BLaER1 (cell line): ENCODE data around the gene PCP2.

Source experiments
- H3K27ac ChIP-seq: shearing (Covaris generic); formaldehyde crosslinking; 2 replicates; pipeline ENCODE4 v1.8.1; 2022
- H3K27me3 ChIP-seq: shearing (Covaris generic); formaldehyde crosslinking; 2 replicates; pipeline ENCODE4 v1.8.1; 2022
- H3K36me3 ChIP-seq: shearing (Covaris generic); formaldehyde crosslinking; 2 replicates; pipeline ENCODE4 v1.8.1; 2022
- H3K4me1 ChIP-seq: shearing (Covaris generic); formaldehyde crosslinking; 2 replicates; pipeline ENCODE4 v1.8.1; 2022
- H3K4me2 ChIP-seq: shearing (Covaris generic); formaldehyde crosslinking; 2 replicates; pipeline ENCODE4 v1.8.1; 2022
- H3K4me3 ChIP-seq: shearing (Covaris generic); formaldehyde crosslinking; 2 replicates; pipeline ENCODE4 v1.8.1; 2022
- H3K9ac ChIP-seq: shearing (Covaris generic); formaldehyde crosslinking; 2 replicates; pipeline ENCODE4 v1.8.1; 2022
- H3K9me3 ChIP-seq: shearing (Covaris generic); formaldehyde crosslinking; 2 replicates; pipeline ENCODE4 v1.8.1; 2022
- H4K20me1 ChIP-seq: shearing (Covaris generic); formaldehyde crosslinking; 2 replicates; pipeline ENCODE4 v1.8.1; 2022
- Cebpa-rat ChIP-seq: shearing (Covaris generic); IDR thresholded peaks from 2 replicates; pipeline ENCODE4 v1.8.1; 2022

PCP2 gene

DNA sequence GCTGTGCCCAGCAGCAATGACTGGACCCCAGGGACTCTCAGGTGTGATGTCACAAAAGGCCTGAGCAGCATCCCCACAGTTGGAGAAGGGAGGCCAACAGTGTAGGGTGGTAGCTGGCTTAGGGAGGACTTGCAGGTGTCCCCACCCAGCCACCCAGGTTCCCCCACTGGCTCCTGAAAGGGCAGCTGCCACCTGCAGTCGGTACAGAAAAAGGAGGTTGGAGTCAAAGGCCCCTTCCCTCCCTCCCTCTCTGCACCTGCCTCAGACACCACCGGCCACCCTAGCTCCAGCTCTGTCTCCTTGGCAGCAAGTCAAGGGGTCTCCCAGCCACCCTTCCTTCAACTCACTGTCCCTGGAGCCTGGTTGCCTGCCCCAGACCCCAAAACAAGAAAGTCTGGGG is at the start of gene PCP2:
TSS of gene PCP2 (minus strand) at position 22 of the 400 bp plus-strand sequence. CDS start 262 bp downstream, outside the sequence.
- no peak within 1 kb of the TSS for H3K27ac ChIP-seq
- no peaks in the 10 kb centered on the region for H3K27me3 ChIP-seq
- peaks cover 17% of the 10 kb centered on the region for H3K36me3 ChIP-seq
- H4K20me1 ChIP-seq: peaks cover 4% of the 10 kb centered on the region
- H3K4me2 ChIP-seq: peak within 1 kb of the TSS; percentile 97
- H3K9ac ChIP-seq: no peak within 1 kb of the TSS
- no peak within 1 kb of the TSS for H3K4me3 ChIP-seq
- peaks cover 63% of the 10 kb centered on the region for H3K4me1 ChIP-seq
- H3K9me3 ChIP-seq: no peaks in the 10 kb centered on the region
- no peak for TF ChIP-seq Cebpa-rat

DNA sequence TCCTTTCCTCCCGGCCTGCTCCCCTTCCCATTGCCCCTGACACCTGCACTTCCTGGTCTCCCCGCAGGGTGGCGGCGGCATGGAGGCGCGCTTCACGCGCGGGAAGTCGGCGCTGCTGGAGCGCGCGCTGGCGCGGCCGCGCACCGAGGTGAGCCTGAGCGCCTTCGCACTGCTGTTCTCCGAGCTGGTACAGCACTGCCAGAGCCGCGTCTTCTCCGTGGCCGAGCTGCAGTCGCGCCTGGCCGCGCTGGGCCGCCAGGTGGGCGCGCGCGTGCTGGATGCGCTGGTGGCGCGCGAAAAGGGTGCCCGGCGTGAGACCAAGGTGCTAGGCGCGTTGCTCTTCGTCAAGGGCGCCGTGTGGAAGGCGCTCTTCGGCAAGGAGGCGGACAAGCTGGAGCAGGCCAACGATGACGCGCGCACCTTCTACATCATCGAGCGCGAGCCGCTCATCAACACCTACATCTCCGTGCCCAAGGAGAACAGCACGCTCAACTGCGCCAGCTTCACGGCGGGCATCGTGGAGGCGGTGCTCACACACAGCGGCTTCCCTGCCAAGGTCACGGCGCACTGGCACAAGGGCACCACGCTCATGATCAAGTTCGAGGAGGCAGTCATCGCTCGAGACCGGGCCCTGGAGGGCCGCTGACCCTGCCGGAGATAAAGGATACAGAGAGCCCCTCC is 48.8 kb upstream of the PCP2 start:
- Histone ChIP-seq H3K4me1 (peaks cover 45% of the 10 kb centered on the region), H3K9me3 (no peaks in the 10 kb centered on the region), H4K20me1 (peaks cover 67% of the 10 kb centered on the region), H3K36me3 (peaks cover 42% of the 10 kb centered on the region), H3K4me3 (peak overlapping the region; percentile 99), H3K27ac (peak overlapping the region; percentile 94), H3K9ac (peak overlapping the region; percentile 96; the same call in 1 of the 2 replicates), H3K4me2 (peak overlapping the region; percentile 96), H3K27me3 (peaks cover 13% of the 10 kb centered on the region)
- no peak for TF ChIP-seq Cebpa-rat

DNA sequence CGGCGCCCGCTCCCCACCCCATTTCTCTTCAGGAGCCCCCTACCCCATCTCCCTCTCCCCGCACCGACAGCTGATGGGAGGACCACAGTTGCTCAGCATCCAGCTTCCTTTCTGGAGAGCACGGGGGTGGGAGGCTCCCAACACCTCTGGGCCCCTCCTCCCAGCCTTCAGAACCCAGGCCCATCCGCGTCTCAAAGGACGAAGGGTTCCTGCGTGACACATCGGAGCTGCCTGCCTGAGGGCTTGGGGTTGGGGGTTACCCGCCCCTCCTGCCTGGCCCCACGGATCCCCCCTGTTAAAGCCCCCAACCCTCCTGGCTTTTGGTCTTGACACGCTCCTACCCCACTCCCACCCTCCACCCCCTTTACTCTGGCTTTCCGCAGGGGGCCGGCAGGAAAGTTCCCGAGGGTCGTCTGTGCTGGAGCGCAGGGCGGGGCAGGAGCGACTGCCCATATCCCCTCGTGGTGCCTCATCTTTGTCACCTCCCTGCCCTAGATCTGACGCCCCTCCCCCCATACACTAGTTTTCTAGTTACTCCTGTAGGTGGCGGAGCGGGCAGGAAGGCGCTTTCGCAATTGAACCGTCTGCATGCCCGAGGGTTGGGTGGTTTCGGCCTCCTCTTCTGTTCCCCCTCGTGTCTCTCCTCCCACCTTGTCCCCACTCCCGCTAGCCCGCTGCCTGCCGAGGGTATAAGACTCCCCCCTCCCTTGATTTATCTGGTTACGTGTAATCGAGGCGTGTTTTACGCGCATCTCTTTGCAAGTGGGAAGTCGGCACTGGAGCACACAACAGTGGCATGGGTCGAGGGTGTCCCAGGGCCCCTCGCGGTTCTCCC is 48.0 kb upstream of the PCP2 start:
- H3K4me2 ChIP-seq: peak overlapping the region; percentile 96
- H3K27me3 ChIP-seq: peaks cover 14% of the 10 kb centered on the region
- H3K9me3 ChIP-seq: no peaks in the 10 kb centered on the region
- H3K27ac ChIP-seq: peak overlapping the region; percentile 94
- TF ChIP-seq Cebpa-rat: peak; percentile 95
- H4K20me1 ChIP-seq: peaks cover 67% of the 10 kb centered on the region
- H3K4me1 ChIP-seq: peaks cover 52% of the 10 kb centered on the region
- H3K4me3 ChIP-seq: peak overlapping the region; percentile 99
- peak overlapping the region; percentile 96 for H3K9ac ChIP-seq
- peaks cover 40% of the 10 kb centered on the region for H3K36me3 ChIP-seq

DNA sequence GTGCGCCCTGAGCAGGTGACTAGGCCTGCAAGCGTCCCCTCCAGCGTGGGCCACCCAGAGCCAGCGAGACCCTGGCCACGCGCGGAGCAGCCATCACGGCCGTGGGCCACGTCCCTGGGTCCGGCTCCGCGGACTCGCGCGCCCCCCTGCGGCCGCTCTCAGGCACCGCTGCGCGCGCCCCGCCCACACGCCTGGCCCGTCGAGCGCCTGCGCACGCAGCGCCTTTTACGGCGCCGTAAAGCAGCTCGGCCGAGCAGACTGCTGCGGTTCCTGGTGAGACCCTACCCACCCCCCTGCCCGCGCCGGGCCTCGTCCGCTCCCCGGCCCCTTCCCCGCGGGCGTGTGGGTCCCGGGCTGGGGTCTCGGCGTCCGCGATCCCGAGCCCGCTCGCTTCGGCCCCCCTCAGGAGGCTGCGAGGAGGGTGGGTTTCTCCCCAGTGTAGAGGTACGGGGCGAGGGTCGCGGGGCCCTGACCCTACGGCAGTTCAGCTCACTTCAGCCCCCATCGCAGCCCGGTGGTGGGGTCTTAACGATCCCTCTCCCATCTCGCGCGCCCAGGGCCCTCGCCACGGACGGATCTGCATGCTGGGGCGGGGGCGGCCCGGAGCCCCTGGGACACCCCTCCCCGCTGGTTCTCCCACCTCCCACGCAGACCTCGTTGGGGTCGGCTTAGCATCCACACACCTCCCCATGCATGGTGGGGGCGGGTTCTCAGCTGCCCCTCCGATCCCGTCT is 47.3 kb upstream of the PCP2 start, which contains the start of gene TRAPPC5:
TSS of gene TRAPPC5 (plus strand) at position 228 of the 734 bp plus-strand sequence. CDS start 1,421 bp downstream, outside the sequence.
- peak within 1 kb of the TSS; percentile 99 for H3K4me3 ChIP-seq
- H4K20me1 ChIP-seq: peaks cover 60% of the 10 kb centered on the region
- TF ChIP-seq Cebpa-rat: no peak
- H3K9me3 ChIP-seq: no peaks in the 10 kb centered on the region
- peaks cover 60% of the 10 kb centered on the region for H3K4me1 ChIP-seq
- H3K27ac ChIP-seq: peak within 1 kb of the TSS; percentile 94
- H3K9ac ChIP-seq: peak within 1 kb of the TSS; percentile 96
- peaks cover 38% of the 10 kb centered on the region for H3K36me3 ChIP-seq
- H3K27me3 ChIP-seq: peaks cover 14% of the 10 kb centered on the region
- H3K4me2 ChIP-seq: peak within 1 kb of the TSS; percentile 96

DNA sequence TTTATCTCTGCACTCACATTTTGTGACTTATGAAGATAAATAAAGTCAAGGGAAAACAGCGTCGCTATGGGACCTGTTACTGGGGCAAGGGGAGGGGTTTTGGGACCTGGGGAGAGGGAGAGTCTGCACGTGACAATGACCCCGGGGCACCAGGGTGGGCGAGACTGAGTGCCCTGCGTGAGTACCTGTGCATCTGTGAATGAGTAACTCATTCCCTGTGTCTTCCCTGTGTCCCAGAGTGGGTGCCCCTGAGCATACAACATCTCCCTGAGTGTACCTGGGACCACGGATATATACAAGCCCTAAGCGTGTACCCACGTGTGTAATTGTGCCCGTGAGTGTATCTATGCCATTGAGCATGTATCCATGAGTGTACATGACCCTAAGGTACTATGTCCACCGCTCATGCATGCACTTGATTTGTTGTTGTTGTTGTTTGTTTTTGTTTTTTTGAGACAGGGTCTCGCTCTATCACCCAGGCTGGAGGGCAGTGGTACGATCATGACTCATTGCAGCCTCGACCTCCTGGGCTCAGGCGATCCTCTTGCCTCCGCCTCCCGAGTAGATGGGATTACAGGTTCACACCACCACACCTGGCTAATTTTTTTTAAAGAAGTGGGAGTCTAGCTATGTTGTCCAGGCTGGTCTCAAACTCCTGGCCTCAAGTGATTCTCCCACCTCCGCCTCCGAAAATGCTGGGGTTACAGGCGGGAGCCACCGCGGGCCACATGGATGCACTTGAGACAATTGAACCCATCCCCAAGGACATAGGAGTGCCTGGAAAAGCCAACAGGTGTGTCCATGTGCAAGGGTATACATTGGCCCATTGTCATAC is 46.5 kb upstream of the PCP2 start:
- Histone ChIP-seq H3K27me3 (peaks cover 14% of the 10 kb centered on the region), H3K9ac (peak overlapping the region; percentile 96; the same call in 1 of the 2 replicates), H3K27ac (peak overlapping the region; percentile 94; the same call in 1 of the 2 replicates), H3K4me2 (peak overlapping the region; percentile 96), H3K36me3 (peaks cover 31% of the 10 kb centered on the region), H4K20me1 (peaks cover 52% of the 10 kb centered on the region), H3K4me3 (peak overlapping the region; percentile 99), H3K9me3 (no peaks in the 10 kb centered on the region), H3K4me1 (peaks cover 68% of the 10 kb centered on the region)
- TF ChIP-seq Cebpa-rat: no peak

DNA sequence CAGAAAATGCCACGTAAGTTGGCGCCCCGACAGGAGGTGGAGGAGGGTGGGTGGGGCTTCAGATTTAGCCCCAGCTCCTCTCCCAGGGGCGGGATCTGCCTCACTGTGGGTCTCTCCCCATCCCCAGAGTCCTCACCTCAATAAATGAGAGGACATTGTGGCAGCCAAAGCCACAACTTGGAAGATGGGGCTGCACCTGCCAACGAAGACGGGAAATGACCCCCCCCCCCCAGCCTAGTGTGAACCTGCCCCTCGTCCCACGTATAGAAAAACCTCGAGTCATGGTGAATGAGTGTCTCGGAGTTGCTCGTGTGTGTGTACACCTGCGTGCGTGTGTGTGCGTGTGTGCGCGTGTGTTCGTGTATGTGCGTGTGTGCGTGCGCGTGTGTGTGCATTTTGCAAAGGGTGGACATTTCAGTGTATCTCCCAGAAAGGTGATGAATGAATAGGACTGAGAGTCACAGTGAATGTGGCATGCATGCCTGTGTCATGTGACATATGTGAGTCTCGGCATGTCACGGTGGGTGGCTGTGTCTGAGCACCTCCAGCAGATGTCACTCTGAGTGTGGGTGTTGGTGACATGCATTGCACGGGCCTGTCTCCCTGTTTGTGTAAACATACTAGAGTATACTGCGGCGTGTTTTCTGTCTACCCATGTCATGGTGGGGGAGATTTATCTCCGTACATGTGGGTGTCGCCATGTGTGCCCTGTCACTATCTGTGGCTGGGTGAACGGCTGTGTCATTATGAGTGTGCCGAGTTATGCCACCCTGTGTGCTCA is 45.6 kb upstream of the PCP2 start:
- Histone ChIP-seq H3K27ac (no peak overlapping the region), H3K4me2 (peak overlapping the region; percentile 96)
- no peak for TF ChIP-seq Cebpa-rat

DNA sequence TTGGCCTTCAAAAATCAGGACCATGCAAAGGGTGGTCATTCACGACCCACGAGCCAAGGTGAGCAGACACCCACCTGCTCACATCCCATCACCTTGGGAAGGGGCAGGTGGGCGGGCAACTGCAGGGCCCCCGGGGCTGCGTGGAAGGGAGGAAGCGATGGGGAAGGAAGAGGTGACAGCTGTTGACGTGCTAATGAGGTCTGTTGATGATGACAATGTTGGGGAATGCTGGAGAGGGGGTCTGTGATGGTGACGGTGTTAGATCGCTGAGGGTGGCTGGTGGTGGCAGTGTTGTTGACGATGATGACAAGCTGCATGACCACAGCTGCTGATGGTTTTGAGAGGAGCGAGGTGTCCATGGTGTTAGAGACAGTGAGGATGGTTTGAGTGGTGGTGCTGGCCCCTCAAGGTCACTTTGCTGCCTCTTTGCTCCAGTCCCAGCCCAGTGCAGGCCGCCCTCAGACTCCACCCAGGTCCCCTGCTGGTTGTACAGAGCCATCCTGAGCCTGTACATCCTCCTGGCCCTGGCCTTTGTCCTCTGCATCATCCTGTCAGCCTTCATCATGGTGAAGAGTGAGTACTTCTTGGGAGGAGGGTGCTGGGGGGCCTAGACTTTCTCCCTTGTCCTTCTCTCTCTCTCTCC is 44.3 kb upstream of the PCP2 start:
- Histone ChIP-seq H4K20me1 (peaks cover 30% of the 10 kb centered on the region), H3K9ac (no peak overlapping the region), H3K27me3 (peaks cover 14% of the 10 kb centered on the region), H3K9me3 (peaks cover 7% of the 10 kb centered on the region; the same call in 1 of the 2 replicates), H3K4me1 (peaks cover 81% of the 10 kb centered on the region), H3K4me3 (no peak overlapping the region), H3K27ac (no peak overlapping the region), H3K36me3 (peaks cover 9% of the 10 kb centered on the region), H3K4me2 (peak overlapping the region; percentile 96)
- TF ChIP-seq Cebpa-rat: no peak

More for the DNA sequence above, 45.6 kb upstream of the PCP2 start:
- Histone ChIP-seq H3K9ac (no peak overlapping the region), H3K4me1 (peaks cover 76% of the 10 kb centered on the region), H3K36me3 (peaks cover 22% of the 10 kb centered on the region), H3K9me3 (0 out of 2 replicates have a peak, but pooled peaks cover 2% of the 10 kb centered on the region), H4K20me1 (peaks cover 44% of the 10 kb centered on the region), H3K27me3 (peaks cover 14% of the 10 kb centered on the region), H3K4me3 (no peak overlapping the region)

DNA sequence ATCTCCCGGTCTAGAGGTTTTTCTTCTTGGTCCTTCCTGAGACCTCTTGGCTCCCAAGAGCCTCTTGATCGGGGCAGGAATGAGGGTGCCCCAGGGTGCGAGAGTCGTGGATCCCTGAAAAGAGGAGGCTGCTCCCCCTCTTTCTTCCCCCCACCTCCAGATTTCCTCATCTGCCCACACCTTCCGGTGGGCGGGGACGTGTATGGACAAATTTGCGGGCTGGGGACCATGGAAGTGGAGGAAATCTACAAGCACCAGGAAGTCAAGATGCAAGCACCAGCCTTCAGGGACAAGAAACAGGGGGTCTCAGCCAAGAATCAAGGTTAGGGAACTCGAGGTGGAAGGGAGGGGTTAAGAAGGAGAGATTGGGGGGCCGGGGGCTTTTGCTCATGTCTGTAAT is 43.3 kb upstream of the PCP2 start, which contains the start of gene MCEMP1:
TSS of gene MCEMP1 (plus strand) at position 237 of the 400 bp plus-strand sequence. CDS start at position 268, 31 bp downstream.
- Histone ChIP-seq H3K4me2 (peak within 1 kb of the TSS; percentile 96), H3K27ac (no peak within 1 kb of the TSS), H4K20me1 (peaks cover 21% of the 10 kb centered on the region), H3K36me3 (no peaks in the 10 kb centered on the region), H3K4me3 (peak within 1 kb of the TSS; percentile 40), H3K4me1 (peaks cover 73% of the 10 kb centered on the region), H3K27me3 (peaks cover 14% of the 10 kb centered on the region), H3K9me3 (peaks cover 7% of the 10 kb centered on the region; the same call in 1 of the 2 replicates), H3K9ac (peak within 1 kb of the TSS; percentile 18; the same call in 1 of the 2 replicates)
- no peak for TF ChIP-seq Cebpa-rat
